Ishikawa (cell line): Measurements from ENCODE around the gene OR1L8.

Experiments used
- CEBPB ChIP-seq: IDR thresholded peaks from 2 replicates; pipeline ENCODE4 v1.6.1; 2012
- CREB1 ChIP-seq: IDR thresholded peaks from 2 replicates; pipeline ENCODE4 v1.6.1; 2012; ENCODE audit warnings: low read depth
- EGR1 ChIP-seq: IDR thresholded peaks from 2 replicates; pipeline ENCODE4 v1.6.1; 2012
- EP300 ChIP-seq: IDR thresholded peaks from 2 replicates; pipeline ENCODE4 v1.6.1; 2012; ENCODE audit warnings: borderline replicate concordance
- FOXM1 ChIP-seq: IDR thresholded peaks from 2 replicates; pipeline ENCODE4 v1.6.1; 2012; ENCODE audit warnings: low read depth, borderline replicate concordance
- NFIC ChIP-seq: IDR thresholded peaks from 2 replicates; pipeline ENCODE4 v1.6.1; 2012
- RAD21 ChIP-seq: IDR thresholded peaks from 2 replicates; pipeline ENCODE4 v1.6.1; 2012; ENCODE audit warnings: low read depth
- REST ChIP-seq: IDR thresholded peaks from 2 replicates; pipeline ENCODE4 v1.6.1; 2012; ENCODE audit warnings: low read depth, mild to moderate bottlenecking
- TAF1 ChIP-seq: IDR thresholded peaks from 2 replicates; pipeline ENCODE4 v1.6.1; 2012; ENCODE audit warnings: low read depth, mild to moderate bottlenecking
- TCF12 ChIP-seq: IDR thresholded peaks from 2 replicates; pipeline ENCODE4 v1.6.1; 2012; ENCODE audit warnings: low read depth
- USF1 ChIP-seq: IDR thresholded peaks from 2 replicates; pipeline ENCODE4 v1.6.1; 2012
- YY1 ChIP-seq: IDR thresholded peaks from 2 replicates; pipeline ENCODE4 v1.6.1; 2012; ENCODE audit warnings: low read depth
- ZBTB7A ChIP-seq: IDR thresholded peaks from 2 replicates; pipeline ENCODE4 v1.6.1; 2012; ENCODE audit warnings: low read depth
- TF ChIP-seq, protein P1 (sequence below): IDR thresholded peaks from 2 replicates; pipeline ENCODE4 v1.6.1; 2012

GRCh38 chr9:122605691-122606090 lies 22.5 kb upstream of the OR1L8 start:
- TF ChIP-seq TAF1, result no peak
- TF ChIP-seq REST, result no peak
- no peak for TF ChIP-seq EP300
- TF ChIP-seq RAD21, result no peak
- no peak for TF ChIP-seq CREB1
- TF ChIP-seq CEBPB, result no peak
- TF ChIP-seq FOXM1, result no peak
- no peak for TF ChIP-seq YY1
- TF ChIP-seq TCF12, result no peak
- TF ChIP-seq USF1, result no peak
- TF ChIP-seq, protein P1, sequence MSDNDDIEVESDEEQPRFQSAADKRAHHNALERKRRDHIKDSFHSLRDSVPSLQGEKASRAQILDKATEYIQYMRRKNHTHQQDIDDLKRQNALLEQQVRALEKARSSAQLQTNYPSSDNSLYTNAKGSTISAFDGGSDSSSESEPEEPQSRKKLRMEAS, result no peak
- no peak for TF ChIP-seq NFIC
- no peak for TF ChIP-seq EGR1
- no peak for TF ChIP-seq ZBTB7A
